Endothelial cell of umbilical vein (primary cell): ENCODE results near the gene KRT83.

Source experiments
- CTCF ChIP-seq, 2 donors: IDR thresholded peaks; 1 replicate in 1 of 2; 2 replicates in 1 of 2; pipeline ENCODE4 v1.5.1; 2011; ENCODE audit warnings: low read length in 2 of 2, mild to moderate bottlenecking in 2 of 2, moderate library complexity in 2 of 2, control low read depth in 1 of 2, inconsistent platforms in 1 of 2, low read depth in 1 of 2; ENCODE audit not compliant: insufficient read depth in 1 of 2; ENCODE audit errors: extremely low read depth in 1 of 2
- EZH2 ChIP-seq: IDR thresholded peaks from 2 replicates; pipeline ENCODE4 v1.6.1; 2012; ENCODE audit warnings: borderline replicate concordance, low read depth, mild to moderate bottlenecking, moderate library complexity, low read length, inconsistent platforms; ENCODE audit not compliant: severe bottlenecking
- GATA2 ChIP-seq: IDR thresholded peaks from 2 replicates; pipeline ENCODE4 v1.7.0; 2011; ENCODE audit warnings: low read depth, mild to moderate bottlenecking, moderate library complexity, mixed read lengths, low read length; ENCODE audit not compliant: insufficient read length, insufficient read depth
- MAX ChIP-seq: IDR thresholded peaks from 2 replicates; pipeline ENCODE4 v1.6.1; 2011; ENCODE audit not compliant: insufficient read depth, insufficient read length
- POLR2AphosphoS5 ChIP-seq: IDR thresholded peaks from 2 replicates; pipeline ENCODE4 v1.6.1; 2012; ENCODE audit warnings: low read depth, mild to moderate bottlenecking, control low read depth, low read length, moderate library complexity; ENCODE audit not compliant: insufficient read depth

- no peak for TF ChIP-seq CTCF (IDR thresholded peaks at IDR 0.05; ENCODE audit: extremely low read depth in 1 of 2, insufficient read depth in 1 of 2, low read depth in 1 of 2, low read length in 2 of 2)
- TF ChIP-seq EZH2, result no peak
- no peak for TF ChIP-seq MAX
- TF ChIP-seq POLR2AphosphoS5, result no peak
- TF ChIP-seq GATA2, result no peak
These were observed 45.5 kb downstream of the KRT83 start for GRCh38 chr12:52275686-52276085.
